ENCODE measurements around the gene SSR4.

SSR4 gene

DNA sequence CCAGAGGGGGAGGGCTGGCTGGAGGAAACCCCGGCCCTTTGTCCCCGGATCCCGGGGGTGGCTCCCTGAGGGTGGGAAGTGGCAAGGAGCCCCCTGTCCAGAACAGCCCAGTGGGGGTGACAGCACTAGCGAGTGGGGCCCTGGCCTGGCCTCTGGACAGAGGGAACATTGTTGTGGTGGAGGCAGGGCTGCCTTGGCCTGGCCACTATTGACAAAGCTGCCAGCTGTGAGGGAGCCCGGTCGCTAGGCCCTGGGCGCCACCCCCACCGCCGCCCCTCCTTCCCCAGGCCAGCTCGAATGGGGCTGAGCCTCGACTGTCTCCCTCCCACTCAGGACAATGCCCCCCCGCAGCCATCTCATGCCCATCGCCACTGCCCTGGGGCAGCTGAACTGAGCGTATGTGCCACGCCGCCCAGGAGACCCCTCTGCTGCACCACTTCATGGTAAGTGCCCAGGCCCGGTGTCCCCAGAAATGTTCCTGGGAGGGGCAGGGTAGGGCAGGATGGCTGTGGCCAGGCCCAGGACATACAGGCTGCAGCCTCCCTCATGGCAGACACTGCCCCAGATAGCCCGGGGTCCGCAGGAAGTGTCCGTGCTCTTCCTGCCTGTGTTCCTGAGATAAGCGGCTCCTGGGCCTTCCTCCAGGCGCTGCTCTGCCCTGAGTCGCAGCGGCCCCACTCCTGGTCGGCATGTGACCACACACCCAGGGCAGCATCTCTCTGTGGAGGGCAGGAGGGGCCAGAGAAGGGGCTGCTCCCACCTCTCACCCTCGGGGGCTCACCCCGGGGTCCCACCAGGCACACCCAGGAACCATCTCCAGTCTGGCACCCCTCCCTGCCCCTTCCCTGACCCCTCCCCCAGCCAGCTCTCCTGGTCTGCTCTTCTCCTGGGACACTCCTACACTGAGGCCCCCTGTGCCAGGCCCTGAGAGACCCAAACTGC lies 29.1 kb upstream of the SSR4 start:
- DNase-seq (ENCODE audit: low spot score in 2 of 2), result no peak
- no peak for ATAC-seq (ENCODE audit: low read depth)
- Mint-ChIP-seq H3K4me3 (no peak overlapping the region), H3K9me3 (no peaks in the 10 kb centered on the region), H3K27me3 (no peaks in the 10 kb centered on the region), H3K36me3 (no peaks in the 10 kb centered on the region), H3K27ac (no peak overlapping the region), H3K4me1 (peaks cover 10% of the 10 kb centered on the region)

DNA sequence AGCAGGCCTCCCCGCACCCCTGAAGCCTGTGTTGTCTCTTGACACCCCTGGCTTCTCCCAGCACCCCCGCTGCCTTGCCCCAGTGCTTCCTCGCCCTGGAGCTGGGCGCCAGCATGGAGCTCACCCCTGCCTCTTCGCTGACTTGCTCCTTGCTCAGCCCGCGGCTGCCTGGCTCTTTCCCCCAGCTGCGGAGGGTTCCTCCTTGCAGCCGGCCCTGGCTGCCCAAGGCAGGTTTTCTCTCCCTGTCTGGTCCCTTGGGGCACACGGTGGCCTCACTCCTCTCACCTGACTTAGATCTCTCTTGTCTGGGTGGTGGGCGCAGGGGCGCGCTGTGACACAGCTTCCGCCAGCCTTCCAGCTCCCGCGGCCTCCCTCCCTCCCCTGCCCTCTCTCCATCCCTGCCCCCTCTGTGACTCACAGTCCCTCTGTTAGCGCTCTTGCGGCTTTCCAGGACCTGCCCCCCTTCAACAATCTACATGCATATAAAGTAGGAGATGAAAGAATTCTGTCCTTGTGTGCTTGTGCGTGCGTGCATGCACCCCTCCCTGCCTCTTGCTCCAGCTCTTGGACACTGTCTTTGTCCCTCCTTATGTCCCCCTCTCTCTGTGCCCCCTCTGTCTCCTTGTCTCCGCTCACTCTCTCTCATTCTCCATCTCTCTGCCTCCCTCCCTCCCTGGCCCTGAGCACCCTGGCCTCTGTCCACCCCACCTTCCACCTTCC lies 28.2 kb upstream of the SSR4 start:
- no peaks in the 10 kb centered on the region for H3K36me3 Mint-ChIP-seq
- H3K27ac Mint-ChIP-seq, result no peak overlapping the region
- no peaks in the 10 kb centered on the region for H3K9me3 Mint-ChIP-seq
- no peaks in the 10 kb centered on the region for H3K27me3 Mint-ChIP-seq
- ATAC-seq (ENCODE audit: low read depth), result no peak
- no peak overlapping the region for H3K4me3 Mint-ChIP-seq
- peaks cover 10% of the 10 kb centered on the region for H3K4me1 Mint-ChIP-seq
- DNase-seq (ENCODE audit: low spot score in 2 of 2), result no peak

DNA sequence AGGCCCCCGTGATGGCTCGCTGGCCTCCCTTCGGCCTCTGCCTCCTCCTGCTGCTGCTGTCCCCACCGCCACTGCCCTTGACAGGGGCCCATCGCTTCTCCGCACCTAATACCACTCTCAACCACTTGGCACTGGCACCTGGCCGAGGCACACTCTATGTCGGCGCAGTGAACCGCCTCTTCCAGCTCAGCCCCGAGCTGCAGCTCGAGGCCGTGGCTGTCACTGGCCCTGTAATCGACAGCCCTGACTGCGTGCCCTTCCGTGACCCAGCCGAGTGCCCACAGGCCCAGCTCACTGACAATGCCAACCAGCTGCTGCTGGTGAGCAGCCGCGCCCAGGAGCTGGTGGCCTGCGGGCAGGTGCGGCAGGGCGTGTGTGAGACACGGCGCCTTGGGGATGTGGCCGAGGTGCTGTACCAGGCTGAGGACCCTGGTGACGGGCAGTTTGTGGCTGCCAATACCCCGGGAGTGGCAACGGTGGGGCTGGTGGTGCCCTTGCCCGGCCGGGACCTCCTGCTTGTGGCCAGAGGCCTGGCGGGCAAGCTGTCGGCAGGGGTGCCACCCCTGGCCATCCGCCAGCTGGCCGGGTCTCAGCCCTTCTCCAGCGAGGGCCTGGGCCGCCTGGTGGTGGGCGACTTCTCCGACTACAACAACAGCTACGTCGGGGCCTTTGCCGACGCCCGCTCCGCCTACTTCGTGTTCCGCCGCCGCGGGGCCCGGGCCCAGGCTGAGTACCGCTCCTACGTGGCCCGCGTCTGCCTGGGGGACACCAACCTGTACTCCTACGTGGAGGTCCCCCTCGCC lies 27.4 kb upstream of the SSR4 start:
- Mint-ChIP-seq H3K4me3 (no peak overlapping the region), H3K27ac (no peak overlapping the region), H3K27me3 (no peaks in the 10 kb centered on the region), H3K4me1 (peaks cover 10% of the 10 kb centered on the region), H3K36me3 (no peaks in the 10 kb centered on the region), H3K9me3 (no peaks in the 10 kb centered on the region)
- no peak for ATAC-seq (ENCODE audit: low read depth)
- no peak for DNase-seq (ENCODE audit: low spot score in 2 of 2)

DNA sequence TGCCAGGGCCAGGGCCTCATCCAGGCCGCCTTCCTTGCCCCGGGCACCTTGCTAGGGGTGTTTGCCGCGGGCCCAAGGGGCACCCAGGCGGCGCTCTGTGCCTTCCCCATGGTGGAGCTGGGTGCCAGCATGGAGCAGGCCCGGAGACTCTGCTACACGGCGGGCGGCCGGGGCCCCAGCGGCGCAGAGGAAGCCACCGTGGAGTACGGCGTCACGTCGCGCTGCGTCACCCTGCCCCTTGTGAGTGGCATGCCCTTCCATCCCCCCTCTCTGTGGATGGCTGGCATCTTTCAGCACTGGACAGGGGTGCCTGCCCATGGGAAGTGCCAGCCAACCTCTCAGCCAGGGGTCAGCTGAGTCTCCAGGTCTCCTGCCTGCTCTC lies 26.8 kb upstream of the SSR4 start:
- H3K36me3 Mint-ChIP-seq, result no peaks in the 10 kb centered on the region
- no peak overlapping the region for H3K27ac Mint-ChIP-seq
- DNase-seq (ENCODE audit: low spot score in 2 of 2) (no peak), ATAC-seq (ENCODE audit: low read depth) (no peak)
- no peaks in the 10 kb centered on the region for H3K27me3 Mint-ChIP-seq
- H3K4me1 Mint-ChIP-seq, result peaks cover 10% of the 10 kb centered on the region
- H3K9me3 Mint-ChIP-seq, result no peaks in the 10 kb centered on the region
- H3K4me3 Mint-ChIP-seq, result no peak overlapping the region

DNA sequence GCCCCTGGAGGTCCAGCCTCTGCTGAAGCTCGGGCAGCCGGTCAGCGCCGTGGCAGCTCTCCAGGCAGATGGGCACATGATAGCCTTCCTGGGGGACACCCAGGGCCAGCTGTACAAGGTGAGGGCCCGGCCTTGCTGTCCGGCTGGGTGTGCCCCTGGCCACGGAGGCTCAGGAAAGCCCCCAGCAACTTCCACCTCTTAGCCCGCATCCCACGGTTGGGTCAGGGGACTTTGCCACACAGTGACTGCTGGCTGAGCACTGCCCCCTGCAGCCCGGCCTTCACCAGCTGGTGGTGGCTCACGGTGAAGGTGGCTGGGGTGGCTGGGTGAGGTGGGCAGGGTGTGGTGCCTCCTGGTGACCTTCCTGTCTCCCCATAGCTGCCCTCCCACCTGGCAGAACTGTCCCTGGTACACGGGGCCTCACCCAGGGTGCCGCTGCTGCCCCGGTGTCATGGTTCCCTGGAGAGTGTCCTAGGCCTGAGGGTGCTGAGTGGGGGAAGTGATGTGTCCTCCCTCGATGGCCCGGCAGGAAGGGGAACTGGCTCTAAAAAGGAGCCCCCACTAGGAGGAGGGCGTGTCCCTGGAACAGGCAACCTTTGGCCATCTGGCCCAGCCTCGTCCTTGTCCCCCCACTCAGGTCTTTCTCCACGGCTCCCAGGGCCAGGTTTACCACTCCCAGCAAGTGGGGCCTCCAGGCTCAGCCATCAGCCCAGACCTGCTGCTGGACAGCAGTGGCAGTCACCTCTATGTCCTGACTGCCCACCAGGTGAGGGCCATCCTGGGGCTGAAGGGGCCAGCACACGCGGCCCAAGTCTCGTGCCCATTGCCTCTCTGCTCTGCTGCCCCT lies 25.9 kb upstream of the SSR4 start:
- Mint-ChIP-seq H3K4me1 (peaks cover 10% of the 10 kb centered on the region), H3K27ac (no peak overlapping the region), H3K9me3 (no peaks in the 10 kb centered on the region), H3K27me3 (no peaks in the 10 kb centered on the region), H3K4me3 (no peak overlapping the region), H3K36me3 (no peaks in the 10 kb centered on the region)
- ATAC-seq (ENCODE audit: low read depth) (peak; percentile 32), DNase-seq (ENCODE audit: low spot score in 2 of 2) (no peak)

DNA sequence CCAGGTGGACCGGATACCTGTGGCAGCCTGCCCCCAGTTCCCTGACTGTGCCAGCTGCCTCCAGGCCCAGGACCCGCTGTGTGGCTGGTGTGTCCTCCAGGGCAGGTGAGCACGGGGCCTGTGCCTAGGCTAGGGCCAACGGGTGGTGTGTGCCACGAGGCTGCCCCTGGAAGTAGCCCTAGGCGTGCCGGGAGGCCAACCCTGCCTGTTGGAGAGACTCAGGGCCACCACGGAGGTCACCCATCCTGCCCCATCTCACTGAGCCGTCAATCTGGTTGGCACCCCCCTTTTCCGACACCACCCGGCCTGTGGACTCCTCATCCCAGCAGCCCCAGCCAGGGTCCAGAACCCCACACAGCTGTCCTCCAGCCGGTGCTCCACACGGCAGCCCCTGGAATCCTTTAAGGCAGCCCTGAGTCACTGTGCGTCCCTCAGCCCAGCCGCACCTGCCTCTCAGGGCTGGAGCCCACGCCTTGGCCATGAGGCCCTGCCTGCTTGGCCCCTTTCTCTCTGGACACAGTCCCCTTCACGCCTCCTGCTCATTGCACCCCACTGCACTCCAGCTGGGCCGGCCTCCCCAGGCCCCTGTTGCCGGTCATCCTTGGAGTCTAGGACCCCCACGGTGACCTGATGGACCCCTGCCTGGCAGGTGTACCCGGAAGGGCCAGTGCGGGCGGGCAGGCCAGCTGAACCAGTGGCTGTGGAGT lies 25.2 kb upstream of the SSR4 start:
- Mint-ChIP-seq H3K9me3 (no peaks in the 10 kb centered on the region), H3K27me3 (no peaks in the 10 kb centered on the region), H3K27ac (no peak overlapping the region), H3K4me1 (peaks cover 6% of the 10 kb centered on the region), H3K4me3 (no peak overlapping the region), H3K36me3 (no peaks in the 10 kb centered on the region)
- DNase-seq (ENCODE audit: low spot score in 2 of 2) (no peak), ATAC-seq (ENCODE audit: low read depth) (no peak)

DNA sequence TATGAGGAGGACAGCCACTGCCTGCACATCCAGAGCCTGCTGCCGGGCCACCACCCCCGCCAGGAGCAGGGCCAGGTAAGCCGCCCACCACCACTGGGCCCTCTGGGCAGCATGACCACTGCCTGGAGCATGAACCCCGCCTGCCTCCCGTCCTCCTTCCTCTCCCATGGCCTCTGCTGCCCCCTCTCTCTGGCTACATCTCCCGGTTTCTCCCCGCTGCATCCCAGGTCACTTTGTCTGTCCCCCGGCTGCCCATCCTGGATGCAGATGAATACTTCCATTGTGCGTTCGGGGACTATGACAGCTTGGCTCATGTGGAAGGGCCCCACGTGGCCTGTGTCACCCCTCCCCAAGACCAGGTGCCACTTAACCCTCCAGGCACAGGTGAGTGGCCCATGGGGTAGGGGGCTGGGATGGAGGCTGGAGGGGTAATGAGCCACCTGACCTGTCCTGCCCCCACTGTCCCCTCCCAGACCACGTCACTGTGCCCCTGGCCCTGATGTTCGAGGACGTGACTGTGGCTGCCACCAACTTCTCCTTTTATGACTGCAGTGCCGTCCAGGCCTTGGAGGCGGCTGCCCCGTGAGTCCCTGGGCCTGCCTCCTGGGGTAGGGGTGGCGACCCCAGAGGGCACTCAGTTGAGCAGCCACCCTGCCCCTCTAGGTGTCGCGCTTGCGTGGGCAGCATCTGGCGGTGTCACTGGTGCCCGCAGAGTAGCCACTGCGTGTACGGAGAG lies 24.4 kb upstream of the SSR4 start:
- ATAC-seq (ENCODE audit: low read depth), result no peak
- Mint-ChIP-seq H3K4me1 (peaks cover 6% of the 10 kb centered on the region), H3K36me3 (no peaks in the 10 kb centered on the region), H3K27ac (no peak overlapping the region), H3K9me3 (no peaks in the 10 kb centered on the region), H3K27me3 (no peaks in the 10 kb centered on the region), H3K4me3 (no peak overlapping the region)
- DNase-seq (ENCODE audit: low spot score in 2 of 2), result no peak

DNA sequence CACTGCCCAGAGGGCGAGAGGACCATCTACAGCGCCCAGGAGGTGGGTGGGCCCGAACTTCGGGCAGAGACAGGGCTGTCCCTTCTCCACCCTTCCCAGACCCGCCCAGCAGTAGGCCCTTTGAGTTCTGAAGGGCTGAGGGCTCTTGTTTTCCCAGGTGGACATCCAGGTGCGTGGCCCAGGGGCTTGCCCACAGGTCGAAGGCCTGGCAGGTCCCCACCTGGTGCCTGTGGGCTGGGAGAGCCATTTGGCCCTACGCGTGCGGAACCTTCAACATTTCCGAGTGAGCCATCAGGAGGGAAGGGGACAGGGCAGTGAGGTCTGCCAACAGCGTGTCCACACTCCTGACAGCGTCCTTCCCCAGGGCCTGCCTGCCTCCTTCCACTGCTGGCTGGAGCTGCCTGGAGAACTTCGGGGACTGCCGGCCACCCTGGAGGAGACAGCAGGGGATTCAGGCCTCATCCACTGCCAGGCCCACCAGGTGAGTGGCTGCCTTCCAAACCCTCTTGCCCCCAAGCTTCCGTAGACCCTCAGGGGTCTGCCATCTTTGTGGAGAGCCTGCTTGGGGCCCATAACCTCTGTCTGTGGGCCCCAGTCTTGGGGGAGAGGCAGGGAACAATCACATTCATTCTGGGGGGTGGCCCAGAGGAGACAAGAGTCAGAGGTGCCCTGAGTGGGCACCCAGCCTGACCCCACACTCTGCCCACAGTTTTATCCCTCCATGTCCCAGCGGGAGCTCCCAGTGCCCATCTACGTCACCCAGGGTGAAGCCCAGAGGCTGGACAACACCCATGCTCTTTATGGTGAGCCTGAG lies 23.7 kb upstream of the SSR4 start:
- no peak for ATAC-seq (ENCODE audit: low read depth)
- Mint-ChIP-seq H3K27ac (no peak overlapping the region), H3K9me3 (no peaks in the 10 kb centered on the region), H3K36me3 (no peaks in the 10 kb centered on the region), H3K4me3 (no peak overlapping the region), H3K27me3 (no peaks in the 10 kb centered on the region), H3K4me1 (peaks cover 6% of the 10 kb centered on the region)
- no peak for DNase-seq (ENCODE audit: low spot score in 2 of 2)

DNA sequence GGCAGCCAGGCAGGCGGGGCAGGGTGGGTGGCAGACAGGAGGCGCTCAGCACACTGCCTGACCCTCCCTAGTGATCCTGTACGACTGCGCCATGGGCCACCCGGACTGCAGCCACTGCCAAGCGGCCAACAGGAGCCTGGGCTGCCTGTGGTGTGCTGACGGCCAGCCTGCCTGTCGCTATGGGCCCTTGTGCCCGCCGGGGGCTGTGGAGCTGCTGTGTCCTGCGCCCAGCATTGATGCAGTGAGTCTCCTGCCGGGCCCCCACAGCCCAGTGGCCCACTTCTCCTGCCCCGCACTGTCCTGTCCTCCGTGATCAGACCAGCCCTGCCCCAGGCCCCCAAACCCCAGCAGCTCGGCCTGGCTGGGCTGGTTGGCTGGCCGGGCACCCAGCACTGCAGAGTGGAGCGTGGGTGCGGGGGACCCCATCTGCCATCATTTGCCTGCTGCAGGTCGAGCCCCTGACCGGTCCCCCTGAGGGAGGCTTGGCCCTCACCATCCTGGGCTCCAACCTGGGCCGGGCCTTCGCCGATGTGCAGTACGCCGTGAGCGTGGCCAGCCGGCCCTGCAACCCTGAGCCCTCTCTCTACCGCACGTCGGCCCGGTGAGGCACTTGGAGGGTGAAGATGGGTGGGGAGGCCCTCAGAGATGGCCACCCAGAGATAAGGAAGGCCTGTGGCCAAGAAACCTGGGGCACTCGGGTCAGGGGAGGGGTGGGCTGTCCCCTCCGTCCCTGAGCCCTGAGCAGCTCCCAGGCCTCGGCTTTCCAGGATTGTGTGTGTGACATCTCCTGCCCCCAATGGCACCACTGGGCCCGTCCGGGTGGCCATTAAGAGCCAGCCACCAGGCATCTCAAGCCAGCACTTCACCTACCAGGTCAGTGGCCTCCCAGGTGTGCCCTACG lies 22.8 kb upstream of the SSR4 start:
- DNase-seq (ENCODE audit: low spot score in 2 of 2), result no peak
- Mint-ChIP-seq H3K27ac (no peak overlapping the region), H3K9me3 (no peaks in the 10 kb centered on the region), H3K4me3 (no peak overlapping the region), H3K36me3 (no peaks in the 10 kb centered on the region), H3K4me1 (peaks cover 4% of the 10 kb centered on the region), H3K27me3 (peaks cover 1% of the 10 kb centered on the region)
- no peak for ATAC-seq (ENCODE audit: low read depth)

DNA sequence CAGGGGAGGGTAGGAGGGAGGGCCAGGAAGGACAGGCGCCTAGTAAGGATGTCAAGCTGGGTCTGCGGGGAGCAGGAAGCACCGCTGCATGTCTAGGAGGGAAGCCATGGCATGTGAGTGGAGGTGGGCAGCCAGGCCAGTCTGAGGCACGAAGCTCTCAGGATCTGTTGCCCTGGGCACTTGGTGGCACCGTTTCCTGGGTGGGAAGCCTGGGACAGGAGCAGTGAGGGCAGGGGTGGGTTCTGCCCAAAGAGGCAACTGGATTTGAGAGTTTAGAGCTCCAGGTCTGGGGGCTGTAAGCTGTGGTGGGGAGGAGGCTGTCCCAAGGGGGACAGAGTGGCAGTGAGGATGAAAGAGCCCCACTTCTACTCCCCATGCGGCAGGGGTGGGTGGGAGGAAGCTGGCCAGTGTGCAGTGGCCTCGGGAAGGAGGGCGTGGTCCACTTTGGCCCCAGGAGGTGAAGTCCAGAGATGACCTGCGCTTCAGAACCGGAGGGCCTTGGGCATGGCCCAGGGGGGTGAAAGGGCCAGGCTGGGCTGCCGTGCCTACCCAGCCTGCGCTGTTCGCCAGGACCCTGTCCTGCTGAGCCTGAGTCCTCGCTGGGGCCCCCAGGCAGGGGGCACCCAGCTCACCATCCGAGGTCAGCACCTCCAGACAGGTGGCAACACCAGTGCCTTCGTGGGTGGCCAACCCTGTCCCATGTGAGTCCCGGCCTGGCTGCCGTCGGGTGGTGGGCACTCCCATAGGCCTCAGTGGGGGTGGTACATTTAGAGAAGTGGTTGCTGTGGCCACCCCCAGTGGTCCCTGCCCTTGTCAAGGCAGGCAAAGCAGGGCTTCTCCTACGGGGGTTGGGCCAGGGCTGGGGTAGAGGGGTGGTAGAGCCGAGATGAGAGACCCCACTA lies 21.9 kb upstream of the SSR4 start:
- Mint-ChIP-seq H3K4me3 (no peak overlapping the region), H3K4me1 (peaks cover 2% of the 10 kb centered on the region), H3K9me3 (no peaks in the 10 kb centered on the region), H3K27me3 (peaks cover 1% of the 10 kb centered on the region), H3K27ac (no peak overlapping the region), H3K36me3 (no peaks in the 10 kb centered on the region)
- DNase-seq (ENCODE audit: low spot score in 2 of 2) (no peak), ATAC-seq (ENCODE audit: low read depth) (no peak)

Data from memory B cell (primary cell).